Thyroid gland (tissue), 4 donors: ENCODE data around the gene LPAR4. TPM values are rescaled to one million over a fixed set of nuclear protein-coding genes. Genes with fewer than 3 reads are reported as not detected.

Experiments used
- DNase-seq, 2 donors: peaks; one replicate each; pipeline ENCODE4 v3.0.0-alpha.2; 2019
- H3K27ac ChIP-seq, 3 donors: fragments of 200-600 bp; sonication (generic); 1 replicate in 2 of 3; 2 replicates in 1 of 3; pipeline ENCODE4 v1.5.1; 2016 to 2019; ENCODE audit warnings: mild to moderate bottlenecking in 1 of 3, moderate library complexity in 1 of 3
- H3K27me3 ChIP-seq: fragments of 200-600 bp; sonication (generic); one replicate; pipeline ENCODE4 v1.5.1; 2019
- H3K36me3 ChIP-seq, 2 donors: fragments of 200-600 bp; sonication (generic); one replicate each; pipeline ENCODE4 v1.5.1; 2016 to 2019
- H3K4me1 ChIP-seq, 2 donors: fragments of 200-600 bp; sonication (generic); one replicate each; pipeline ENCODE4 v1.5.1; 2017 to 2019
- H3K4me3 ChIP-seq, 3 donors: fragments of 200-600 bp; sonication (generic); replicated peaks in 1 of 3; 1 replicate in 2 of 3; 2 replicates in 1 of 3; pipeline ENCODE4 v1.5.1; 2016; ENCODE audit warnings: mild to moderate bottlenecking in 1 of 3
- H3K9me3 ChIP-seq: fragments of 200-600 bp; sonication (generic); one replicate; pipeline ENCODE4 v1.5.1; 2017
- POLR2A ChIP-seq, 2 donors: fragments of 450-650 bp; IDR thresholded peaks; one replicate each; pipeline ENCODE4 v1.6.1; 2017; ENCODE audit warnings: antibody characterized with exemption in 2 of 2, mild to moderate bottlenecking in 2 of 2, moderate library complexity in 1 of 2
- WGBS, 2 donors: methylation state at CpG; one replicate each; pipeline ENCODE4 v1.1.5; 2017; 5-methylcytosine and 5-hydroxymethylcytosine counted together
- intact Hi-C: fragments of 100-400 bp; cut with DNase I; formaldehyde crosslinking; loops from one replicate; pipeline ENCODE4 v1.15.1; 2023
- total RNA-seq, 4 donors: library from RNA; depleted of rRNA; stranded (reverse); fragments of >200 nt; gene quantifications; one replicate each; pipeline ENCODE4 v1.2.3, GENCODE V29; 2016
- TF ChIP-seq, protein P1 (sequence below), 6 experiments: fragments of 200-600 bp in 3 of 6; fragments of 450-650 bp in 3 of 6; sonication (generic) in 3 of 6; IDR thresholded peaks; one replicate each; pipeline ENCODE4 v1.5.1; 2016 to 2019; ENCODE audit warnings: antibody characterized with exemption in 6 of 6, mild to moderate bottlenecking in 2 of 6, inconsistent platforms in 1 of 6, moderate library complexity in 1 of 6

Gene LPAR4, protein sequence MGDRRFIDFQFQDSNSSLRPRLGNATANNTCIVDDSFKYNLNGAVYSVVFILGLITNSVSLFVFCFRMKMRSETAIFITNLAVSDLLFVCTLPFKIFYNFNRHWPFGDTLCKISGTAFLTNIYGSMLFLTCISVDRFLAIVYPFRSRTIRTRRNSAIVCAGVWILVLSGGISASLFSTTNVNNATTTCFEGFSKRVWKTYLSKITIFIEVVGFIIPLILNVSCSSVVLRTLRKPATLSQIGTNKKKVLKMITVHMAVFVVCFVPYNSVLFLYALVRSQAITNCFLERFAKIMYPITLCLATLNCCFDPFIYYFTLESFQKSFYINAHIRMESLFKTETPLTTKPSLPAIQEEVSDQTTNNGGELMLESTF
- 1 to 10 TPM in 1 of 4 donors, not detected in 3; 2.0 TPM for total RNA-seq

DNA sequence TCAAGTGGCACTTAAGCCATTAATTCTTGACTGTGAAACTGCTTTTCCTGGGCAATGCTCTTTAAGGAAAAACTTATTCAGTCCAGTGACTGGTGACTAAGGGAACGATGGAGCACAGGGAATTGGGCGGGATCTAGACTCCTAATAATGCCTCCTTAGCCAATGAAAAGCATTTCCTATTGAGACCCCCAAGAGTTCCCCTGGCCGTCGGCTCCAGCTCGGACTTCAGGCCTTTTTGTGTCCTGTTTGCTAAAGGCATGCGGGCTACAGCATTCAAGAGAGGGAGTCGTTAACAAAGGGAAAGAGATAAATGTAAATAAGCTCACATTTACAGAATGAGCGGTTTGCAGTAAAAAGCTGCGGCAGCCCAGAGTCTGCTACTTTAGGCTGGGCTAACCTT, at the start of gene LPAR4:
LPAR4 (plus strand) TSS at position 232 of the 400 bp plus-strand sequence. CDS start 7,150 bp downstream, outside the sequence.
- WGBS, 2 donors: 5 to 9% methylated on average over 9 of the region's 9 CpGs

DNA sequence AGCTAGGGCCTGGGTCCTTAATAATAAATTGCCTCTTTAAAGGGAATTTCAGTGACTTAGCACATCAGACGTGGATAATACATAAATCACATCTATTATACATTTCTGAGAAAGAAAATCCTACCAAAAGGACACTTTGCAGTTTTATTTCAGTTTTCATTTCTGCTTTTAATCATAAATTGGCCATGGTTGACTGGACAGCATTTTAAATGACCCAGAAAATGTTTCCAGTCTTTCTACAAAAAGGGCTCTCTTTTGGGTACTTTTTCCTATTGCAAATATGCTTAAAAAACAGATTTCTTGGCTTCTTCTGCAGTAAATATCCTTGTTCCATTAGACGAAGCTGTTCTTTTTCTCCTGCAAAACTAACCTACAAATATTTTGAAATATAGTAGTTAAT, 41.4 kb upstream of the LPAR4 start:
- 60 to 65% methylated on average over 2 of the region's 2 CpGs for WGBS, 2 donors
- Histone ChIP-seq H3K4me1 (no peaks in the 10 kb centered on the region), H3K4me3 (no peak overlapping the region), H3K27me3 (no peaks in the 10 kb centered on the region), H3K27ac (no peak overlapping the region), H3K9me3 (no peaks in the 10 kb centered on the region), H3K36me3 (no peaks in the 10 kb centered on the region)
- no peak for TF ChIP-seq POLR2A (IDR thresholded peaks at IDR 0.05)
- TF ChIP-seq, protein P1, sequence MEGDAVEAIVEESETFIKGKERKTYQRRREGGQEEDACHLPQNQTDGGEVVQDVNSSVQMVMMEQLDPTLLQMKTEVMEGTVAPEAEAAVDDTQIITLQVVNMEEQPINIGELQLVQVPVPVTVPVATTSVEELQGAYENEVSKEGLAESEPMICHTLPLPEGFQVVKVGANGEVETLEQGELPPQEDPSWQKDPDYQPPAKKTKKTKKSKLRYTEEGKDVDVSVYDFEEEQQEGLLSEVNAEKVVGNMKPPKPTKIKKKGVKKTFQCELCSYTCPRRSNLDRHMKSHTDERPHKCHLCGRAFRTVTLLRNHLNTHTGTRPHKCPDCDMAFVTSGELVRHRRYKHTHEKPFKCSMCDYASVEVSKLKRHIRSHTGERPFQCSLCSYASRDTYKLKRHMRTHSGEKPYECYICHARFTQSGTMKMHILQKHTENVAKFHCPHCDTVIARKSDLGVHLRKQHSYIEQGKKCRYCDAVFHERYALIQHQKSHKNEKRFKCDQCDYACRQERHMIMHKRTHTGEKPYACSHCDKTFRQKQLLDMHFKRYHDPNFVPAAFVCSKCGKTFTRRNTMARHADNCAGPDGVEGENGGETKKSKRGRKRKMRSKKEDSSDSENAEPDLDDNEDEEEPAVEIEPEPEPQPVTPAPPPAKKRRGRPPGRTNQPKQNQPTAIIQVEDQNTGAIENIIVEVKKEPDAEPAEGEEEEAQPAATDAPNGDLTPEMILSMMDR (IDR thresholded peaks at IDR 0.05): no peak
- intact Hi-C loops: no loop called here
- DNase-seq: no peak

More for the DNA sequence above, at the start of gene LPAR4:
- H3K4me3 ChIP-seq: no peak within 1 kb of the TSS
- H3K4me1 ChIP-seq: no peaks in the 10 kb centered on the region
- no peak for DNase-seq
- no peaks in the 10 kb centered on the region for H3K36me3 ChIP-seq
- H3K9me3 ChIP-seq: no peaks in the 10 kb centered on the region
- intact Hi-C loops: no loop called here
- H3K27ac ChIP-seq: no peak within 1 kb of the TSS
- H3K27me3 ChIP-seq: no peaks in the 10 kb centered on the region
- TF ChIP-seq, protein P1 (IDR thresholded peaks at IDR 0.05): no peak
- TF ChIP-seq POLR2A (IDR thresholded peaks at IDR 0.05): no peak

DNA sequence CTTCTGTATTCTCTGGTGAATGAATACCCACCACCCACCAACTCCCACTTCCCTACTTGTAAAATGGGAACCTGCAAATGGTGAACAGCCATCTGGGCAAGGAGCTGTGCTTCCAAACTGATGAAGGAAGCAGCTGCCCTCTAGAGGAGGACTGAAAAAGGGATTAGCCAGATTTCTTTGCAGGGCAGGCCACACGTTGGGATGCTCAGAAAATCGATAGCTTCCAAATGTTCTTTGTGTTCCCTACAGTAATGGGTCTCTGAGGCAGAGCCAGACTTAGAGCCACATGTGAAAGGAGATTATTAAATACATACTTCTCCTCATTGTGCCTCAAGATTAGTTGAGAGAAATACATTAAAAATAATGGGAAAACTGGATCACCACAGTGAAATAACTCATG, 39.3 kb upstream of the LPAR4 start:
- Histone ChIP-seq H3K4me3 (no peak overlapping the region), H3K27ac (no peak overlapping the region), H3K9me3 (no peaks in the 10 kb centered on the region), H3K36me3 (no peaks in the 10 kb centered on the region), H3K4me1 (no peaks in the 10 kb centered on the region), H3K27me3 (no peaks in the 10 kb centered on the region)
- TF ChIP-seq, protein P1 (IDR thresholded peaks at IDR 0.05): no peak
- intact Hi-C loops: no loop called here
- 19 to 30% methylated on average over 2 of the region's 2 CpGs for WGBS, 2 donors
- no peak for DNase-seq

DNA sequence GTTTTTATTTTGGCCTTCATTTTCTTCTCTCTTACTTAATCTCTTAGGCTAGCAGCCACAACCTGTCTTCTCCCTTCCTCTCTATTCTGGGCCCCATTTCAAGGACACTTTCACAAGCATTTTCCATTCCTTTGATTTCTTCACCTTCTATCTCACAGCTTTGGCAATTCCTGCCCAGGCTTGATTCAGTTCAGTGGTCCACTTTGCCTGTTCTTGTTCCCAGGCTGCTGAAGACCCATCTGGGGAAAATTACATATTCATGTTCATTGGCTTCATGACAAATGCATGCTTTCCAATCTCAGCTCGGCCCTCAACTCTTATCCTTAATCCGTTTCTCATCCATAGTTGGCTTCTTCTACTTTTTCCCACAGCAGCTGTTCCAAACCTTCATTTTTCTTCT, 38.7 kb upstream of the LPAR4 start:
- Histone ChIP-seq H3K36me3 (no peaks in the 10 kb centered on the region), H3K4me1 (no peaks in the 10 kb centered on the region), H3K27ac (no peak overlapping the region), H3K9me3 (no peaks in the 10 kb centered on the region), H3K4me3 (no peak overlapping the region), H3K27me3 (no peaks in the 10 kb centered on the region)
- DNase-seq: no peak
- TF ChIP-seq, protein P1 (IDR thresholded peaks at IDR 0.05): no peak
- TF ChIP-seq POLR2A (IDR thresholded peaks at IDR 0.05): no peak
- intact Hi-C loops: no loop called here
- 64 to 65% methylated on average over 2 of the region's 2 CpGs for WGBS, 2 donors

DNA sequence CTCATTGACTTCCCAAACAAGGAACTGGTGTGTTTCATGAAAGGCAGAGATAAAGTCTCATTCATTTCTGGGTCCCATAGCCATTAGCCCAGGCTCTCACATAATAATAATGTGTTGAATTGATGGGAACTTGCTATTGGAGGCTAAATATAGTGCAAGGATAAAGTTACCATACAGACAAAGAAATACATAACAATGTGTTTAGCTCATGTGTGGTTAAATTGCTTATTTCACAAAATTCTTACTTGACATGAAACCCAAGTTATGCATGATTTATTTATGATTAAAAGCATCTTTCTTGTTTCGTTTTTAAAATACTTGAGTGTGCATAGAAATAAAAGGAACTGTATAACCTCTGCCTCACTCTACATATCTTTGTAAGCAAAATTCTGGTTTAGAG, 37.3 kb upstream of the LPAR4 start:
- no peak for TF ChIP-seq POLR2A (IDR thresholded peaks at IDR 0.05)
- Histone ChIP-seq H3K4me3 (no peak overlapping the region), H3K36me3 (no peaks in the 10 kb centered on the region), H3K9me3 (no peaks in the 10 kb centered on the region), H3K27me3 (no peaks in the 10 kb centered on the region), H3K27ac (no peak overlapping the region), H3K4me1 (no peaks in the 10 kb centered on the region)
- intact Hi-C loops: no loop called here
- 48 to 67% methylated on average over 1 of the region's 1 CpG for WGBS, 2 donors
- no peak for DNase-seq
